Fibroblast of mammary gland (primary cell): ENCODE results near the gene SND1.
A peak's percentile ranks its signal among the peaks of the same experiment; 100 is the strongest.

Source experiments
- DNase-seq: peaks from one replicate; pipeline ENCODE4 v3.0.0-alpha.2; 2010; ENCODE audit warnings: low read depth
- H3K4me3 ChIP-seq: 2 replicates; pipeline ENCODE4 v1.5.1; 2011; ENCODE audit warnings: low read depth, mild to moderate bottlenecking, low read length, moderate library complexity; ENCODE audit not compliant: control insufficient read depth
- CTCF ChIP-seq: conservative IDR thresholded peaks from 2 replicates; pipeline ENCODE4 v1.5.1; 2011; ENCODE audit warnings: low read depth, low read length, inconsistent platforms; ENCODE audit not compliant: control insufficient read depth, insufficient read depth

SND1 gene

DNA sequence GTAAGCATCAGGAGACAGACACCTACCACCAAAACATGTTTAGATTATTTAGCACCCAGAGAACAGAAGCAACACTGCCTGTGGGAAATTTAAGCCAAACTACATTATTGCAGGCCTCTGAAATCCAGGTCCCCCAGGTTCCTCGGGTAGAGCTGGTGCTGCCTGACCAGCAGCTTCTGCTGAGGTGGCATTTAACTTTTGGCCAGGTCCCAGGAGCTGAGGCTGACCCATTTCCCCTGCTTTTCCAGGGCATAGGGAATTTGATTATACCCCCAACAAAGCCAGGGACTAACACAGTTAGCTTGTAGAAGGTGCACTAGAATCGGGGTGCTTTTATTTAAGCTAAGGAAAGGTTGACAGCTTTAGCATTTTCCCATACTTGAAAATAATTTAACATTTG is 374.6 kb downstream of the SND1 start:
- DNase-seq: no peak
- H3K4me3 ChIP-seq: no peak overlapping the region
- no peak for TF ChIP-seq CTCF

GRCh38 chr7:128027485-128027980 is 375.5 kb downstream of the SND1 start:
- H3K4me3 ChIP-seq: no peak overlapping the region
- no peak for TF ChIP-seq CTCF
- DNase-seq: no peak

DNA sequence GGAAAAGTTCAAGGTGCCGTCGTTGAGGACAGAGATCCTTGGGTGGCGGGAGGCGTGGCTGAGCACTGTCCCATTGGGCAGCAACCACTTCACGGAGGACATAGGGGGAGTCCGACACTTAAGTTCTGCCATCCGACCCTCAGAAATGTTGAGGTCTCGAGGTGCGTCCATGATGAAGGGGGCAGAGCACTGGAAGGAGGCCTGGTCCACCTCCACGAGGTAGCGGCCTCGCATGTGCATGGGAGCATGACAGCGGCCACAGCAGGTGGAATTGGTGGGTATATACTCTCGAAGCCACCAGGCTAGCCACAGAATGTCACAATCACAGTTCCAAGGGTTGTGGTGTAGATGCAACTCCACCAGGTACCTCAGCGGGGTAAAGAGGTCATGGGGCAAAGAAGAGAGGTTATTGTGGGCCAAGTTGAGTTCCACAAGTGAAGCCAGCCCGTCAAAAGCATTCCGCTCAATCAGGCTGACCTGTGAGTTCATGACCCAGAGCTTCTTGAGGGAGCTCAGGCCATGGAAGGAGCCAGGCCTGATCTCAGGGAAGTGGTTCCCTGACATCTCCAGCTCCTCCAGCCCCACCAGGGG is 377.5 kb downstream of the SND1 start:
- H3K4me3 ChIP-seq: no peak overlapping the region
- no peak for DNase-seq
- no peak for TF ChIP-seq CTCF

GRCh38 chr7:128030263-128030653 is 378.3 kb downstream of the SND1 start:
- no peak for TF ChIP-seq CTCF
- DNase-seq: no peak
- H3K4me3 ChIP-seq: no peak overlapping the region

DNA sequence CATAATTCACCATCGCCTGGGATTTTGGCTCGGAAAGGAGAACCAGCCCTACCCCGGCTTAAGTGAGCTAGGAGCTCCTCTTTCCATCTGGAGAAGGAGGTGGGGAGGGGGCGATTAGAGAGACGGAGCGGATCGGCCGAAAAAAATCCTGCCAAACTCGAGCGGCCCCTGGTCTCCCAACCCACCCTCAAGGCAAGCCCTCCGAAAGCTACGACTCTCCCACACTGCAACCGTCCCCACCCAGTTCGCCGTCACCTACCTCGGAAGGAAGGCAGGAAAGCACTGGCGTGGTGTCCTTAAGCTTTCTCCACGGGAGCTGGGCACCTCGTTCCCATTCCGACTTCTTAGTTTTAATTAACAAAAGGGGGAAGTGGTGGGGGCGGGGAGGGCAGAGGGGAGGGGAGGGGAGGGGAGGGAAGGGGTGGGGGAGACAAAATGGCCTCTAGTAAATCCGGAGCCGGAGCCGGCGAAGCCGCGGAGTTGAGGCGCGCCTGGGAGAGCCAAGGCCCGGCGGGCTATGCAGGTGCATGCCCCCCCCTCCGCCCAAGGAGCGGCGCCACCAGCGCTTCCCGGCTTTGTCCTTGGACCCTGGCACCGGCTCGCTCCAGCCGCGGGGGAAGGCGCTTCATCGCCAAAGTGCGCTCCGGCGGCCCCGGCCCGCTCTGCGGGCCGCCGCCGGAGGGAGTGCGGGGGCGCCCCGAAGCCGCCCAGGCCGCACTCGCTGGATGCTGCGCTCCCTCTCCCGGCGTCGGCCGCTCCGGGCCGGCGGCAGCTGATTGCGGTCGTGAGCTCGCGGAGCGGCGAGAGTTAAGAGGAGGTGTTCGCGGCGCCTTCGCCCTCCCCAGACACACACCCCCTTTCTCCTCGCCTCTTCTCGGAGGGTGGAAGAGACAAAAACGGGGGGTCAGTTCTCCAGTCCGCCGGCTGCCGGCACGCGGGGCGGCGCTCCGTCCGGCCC is 378.9 kb downstream of the SND1 start, which contains the start of gene LRRC4:
Gene LRRC4, minus strand, starts transcription at position 784 of the 958 bp plus-strand sequence. CDS start 797 bp downstream, outside the sequence.
- peak within 1 kb of the TSS; percentile 37 for H3K4me3 ChIP-seq
- peak; percentile 39 for DNase-seq
- no peak for TF ChIP-seq CTCF

DNA sequence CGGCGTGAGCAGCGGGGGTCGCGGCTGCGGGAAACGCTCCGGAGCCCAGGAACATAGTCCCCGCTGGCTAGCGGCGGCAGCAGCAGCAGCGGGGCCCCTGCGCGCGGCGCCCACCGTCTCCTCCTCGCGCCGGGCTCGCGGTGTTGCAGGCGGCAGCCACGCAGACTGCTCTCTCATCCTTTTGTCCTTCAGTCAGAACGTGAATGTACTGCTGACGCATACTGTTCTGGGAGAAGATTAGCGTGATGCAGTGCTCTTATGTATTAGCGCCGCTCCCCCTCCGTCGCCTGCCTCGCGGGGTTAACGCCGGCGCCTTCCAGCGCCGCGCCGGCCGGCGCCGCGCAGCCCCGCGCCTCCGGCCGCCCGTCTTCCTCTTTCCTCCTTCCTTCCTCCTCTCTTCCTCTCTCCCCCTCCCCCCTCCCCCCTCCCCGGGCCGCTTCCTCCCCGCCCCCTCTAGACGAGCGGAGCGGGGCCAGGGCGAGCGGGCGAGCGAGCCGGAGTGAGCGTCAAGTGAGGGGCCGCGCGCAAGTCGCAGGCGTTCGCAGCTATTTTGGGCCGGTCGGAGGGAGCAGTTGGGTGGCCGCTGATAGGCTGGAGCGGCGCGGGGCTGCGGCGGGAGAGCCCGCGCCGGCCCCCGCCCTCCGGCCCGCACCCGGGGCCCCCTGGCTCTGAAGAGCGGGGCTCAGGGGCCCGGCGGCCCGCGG is 380.1 kb downstream of the SND1 start:
- H3K4me3 ChIP-seq: peak overlapping the region; percentile 21
- peak; percentile 92 for DNase-seq
- TF ChIP-seq CTCF: no peak
